Measurements from ENCODE around the gene EFNB2. TPM values are rescaled to one million over a fixed set of nuclear protein-coding genes. Genes with fewer than 3 reads are reported as not detected.
A peak's percentile ranks its signal among the peaks of the same experiment; 100 is the strongest.

EFNB2 gene
- total and polyA plus RNA-seq, 2 of the 8 experiments (the other 6 are each of a cell fraction or from before 2014, with no cell fraction given), result 8.2 to 12.0 TPM

DNA sequence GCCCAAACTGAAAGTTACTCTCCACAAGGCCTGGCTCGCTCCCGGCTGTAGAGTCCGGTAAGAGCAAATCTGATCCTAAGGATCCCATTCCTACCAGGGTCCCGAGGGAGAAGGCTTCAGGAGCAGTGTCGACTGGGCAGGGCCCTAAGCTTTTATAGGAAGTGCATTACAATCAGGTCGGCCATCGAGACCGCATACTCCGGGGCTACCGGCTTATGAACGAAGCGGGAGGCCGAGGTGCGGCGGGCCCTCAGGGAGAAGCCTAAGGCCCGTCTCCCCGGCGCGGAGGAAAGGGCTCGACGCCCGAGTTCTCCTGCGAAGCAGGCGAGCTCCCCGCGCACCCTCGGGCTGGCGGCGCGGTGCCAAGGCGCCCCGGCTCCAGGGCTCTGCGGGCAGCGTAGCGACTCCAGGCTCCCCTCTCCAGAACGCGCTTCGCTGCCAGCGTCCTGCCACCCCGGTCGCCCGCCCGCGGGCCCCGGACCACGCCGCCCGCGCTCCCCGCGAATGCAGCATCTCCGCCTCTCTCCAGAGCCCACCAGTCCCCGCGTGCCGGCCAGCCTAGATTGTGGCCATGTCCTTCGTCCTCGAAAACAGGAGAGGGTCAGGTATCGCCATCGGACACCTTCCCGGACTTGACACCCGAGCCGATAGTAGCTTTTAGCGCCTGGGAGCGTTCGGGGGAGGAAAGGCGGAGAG is 1.4 kb downstream of the EFNB2 start:
- Histone ChIP-seq H2BK15ac (ENCODE audit: low read length) (no peak overlapping the region; the same call in 1 of the 2 replicates), H3K36me3 (ENCODE audit: control insufficient read depth in 2 of 4, insufficient read depth in 4 of 4, low read length in 3 of 4) (no peaks in the 10 kb centered on the region), H3K4ac (replicated peaks; ENCODE audit: insufficient read length, low read depth, low read length) (no peak overlapping the region), H3K9ac (replicated peaks in 1 of 4; ENCODE audit: extremely low read depth in 1 of 4, low read depth in 3 of 4, low read length in 3 of 4) (peak overlapping the region; percentile 26 to 57 (median 43); a peak in 5 of 7 replicates), H3K27me3 (replicated peaks in 1 of 4; ENCODE audit: control insufficient read depth in 3 of 4, extremely low read depth in 1 of 4, insufficient read depth in 3 of 4, low read length in 3 of 4) (peaks cover 0 to 14% (median 7%) of the 10 kb centered on the region in 4 experiments; a peak in 5 of 7 replicates), H3K14ac (ENCODE audit: insufficient read length) (no peak overlapping the region), H2BK120ac (replicated peaks; ENCODE audit: low read depth, low read length) (no peak overlapping the region), H3K27ac (ENCODE audit: low read depth, low read length) (no peak overlapping the region), H4K8ac (ENCODE audit: extremely low read depth, insufficient read depth, low read length) (0 out of 2 replicates have a peak overlapping the region, but pooled peaks have one; percentile 6), H3K9me3 (ENCODE audit: insufficient read depth in 2 of 2, low read depth in 1 of 2, low read length in 1 of 2) (no peaks in the 10 kb centered on the region), H4K20me1 (replicated peaks in 1 of 2; ENCODE audit: control insufficient read depth in 1 of 2, insufficient read depth in 2 of 2, low read length in 2 of 2) (peaks cover 4 to 7% of the 10 kb centered on the region in 2 experiments), H3K79me2 (ENCODE audit: control insufficient read depth in 1 of 2, insufficient read depth in 2 of 2, low read length in 2 of 2) (peaks cover 0 to 43% of the 10 kb centered on the region in 2 experiments; a peak in 2 of 4 replicates), H2BK20ac (ENCODE audit: low read length) (no peak overlapping the region), H3K23me2 (ENCODE audit: low read depth, low read length) (peaks cover 14% of the 10 kb centered on the region), H2BK5ac (ENCODE audit: low read depth, low read length) (no peak overlapping the region), H3K4me2 (ENCODE audit: insufficient read depth in 1 of 2, low read depth in 2 of 2, low read length in 2 of 2) (peak overlapping the region; percentile 86 to 94), H2AFZ (ENCODE audit: low read length) (no peak overlapping the region), H3K79me1 (ENCODE audit: low read depth, low read length) (no peaks in the 10 kb centered on the region), H3K4me1 (replicated peaks in 1 of 4; ENCODE audit: control insufficient read depth in 3 of 4, insufficient read depth in 4 of 4, low read length in 3 of 4) (peaks cover 8 to 29% (median 17%) of the 10 kb centered on the region in 4 experiments; a peak in 6 of 7 replicates), H2BK12ac (ENCODE audit: low read depth, low read length) (no peak overlapping the region), H3K4me3 (ENCODE audit: extremely low read depth in 1 of 4, insufficient read depth in 2 of 4, low read depth in 3 of 4, low read length in 4 of 4) (peak overlapping the region; percentile 60 to 84 (median 66)), H3K18ac (ENCODE audit: extremely low read depth, low read length) (no peak overlapping the region), H3K23ac (ENCODE audit: insufficient read length) (no peak overlapping the region), H4K5ac (ENCODE audit: insufficient read length, low read depth, low read length) (no peak overlapping the region), H2AK5ac (ENCODE audit: low read depth, low read length) (no peak overlapping the region), H4K91ac (replicated peaks; ENCODE audit: insufficient read length, low read length) (no peak overlapping the region), H3K56ac (replicated peaks; ENCODE audit: insufficient read length, low read depth, low read length) (no peak overlapping the region)
- ChIA-PET POLR2A (ENCODE audit: partially characterized antibody) (interaction anchor here (0.6 to 1.4 kb wide), 9 partner anchors 12 to 482 kb away, joined by 3 to 4 read pairs (median 3); no protein-coding TSS in a partner anchor), CTCF (ENCODE audit: partially characterized antibody) (interaction anchor here (0.6 to 1.6 kb wide), 9 partner anchors 27 to 826 kb away, joined by 3 to 4 read pairs (median 3); no protein-coding TSS in a partner anchor)
- no peak for FAIRE-seq
- WGBS, 2 experiments (ENCODE audit: extremely low coverage in 1 of 2, insufficient coverage in 1 of 2, insufficient read length in 1 of 2, insufficient replicate concordance in 2 of 2, low coverage in 1 of 2, low lambda C conversion rate in 2 of 2, missing lambda C conversion rate in 1 of 2), result 2% methylated on average over 49 of the region's 66 CpGs; no CpG with 5 or more reads in 1 of the 2 experiments
- peak in 1 of 2 experiments; percentile 72 for DNase-seq (ENCODE audit: low read depth in 1 of 2, low spot score in 2 of 2)
- TF ChIP-seq RBBP5 (IDR thresholded peaks at IDR 0.05; ENCODE audit: borderline replicate concordance, low read depth, low read length) (0 out of 2 replicates have a peak, but pooled peaks have one; percentile 8), NANOG (IDR thresholded peaks at IDR 0.05; ENCODE audit: insufficient read depth, low read depth, low read length, poor library complexity, severe bottlenecking) (no peak), SIRT6 (IDR thresholded peaks at IDR 0.05; ENCODE audit: low read length) (no peak), EZH2 (IDR thresholded peaks at IDR 0.05; ENCODE audit: low read depth, low read length, severe bottlenecking) (peak; percentile 71), PHF8 (conservative IDR thresholded peaks at IDR 0.05; ENCODE audit: low read depth, low read length) (peak; percentile 7; the same call in 1 of the 2 replicates), YY1 (IDR thresholded peaks at IDR 0.05; ENCODE audit: low read depth, low read length) (no peak), KDM4A (IDR thresholded peaks at IDR 0.05; ENCODE audit: low read depth, low read length, severe bottlenecking) (peak; percentile 60), E2F6 (IDR thresholded peaks at IDR 0.05) (peak; percentile 62), MAX (IDR thresholded peaks at IDR 0.05) (peak; percentile 36; the same call in 1 of the 2 replicates)

All from H1 (cell line).